Right lung (tissue), 10 donors: Measurements from ENCODE around the gene DNPH1. TPM values are rescaled to one million over a fixed set of nuclear protein-coding genes. Genes with fewer than 3 reads are reported as not detected.
A peak's percentile ranks its signal among the peaks of the same experiment; 100 is the strongest.

Experiments
- DNase-seq, 2 donors: peaks; one replicate each; pipeline ENCODE4 v3.0.0-alpha.2; 2013
- long read RNA-seq, 8 donors: transcript quantifications; one replicate each; lab custom pipeline, GENCODE V29; 2026
- polyA plus RNA-seq, 5 donors: library from polyadenylated mRNA; unstranded; fragments of 120-200 nt; gene quantifications; one replicate each; pipeline versions ENCODE4 v1.2.1 to v1.2.3, GENCODE V29; 2013; ENCODE audit warnings: inconsistent platforms in 1 of 5, low replicate concordance in 1 of 5; ENCODE audit not compliant: insufficient read length in 5 of 5, insufficient read depth in 1 of 5

DNPH1 gene
- polyA plus RNA-seq: 10 to 100 TPM; 21.3 to 44.9 (median 28.6) TPM
- long read RNA-seq, donor 1, transcript DNPH1-201 (4 exons, 657 nt): major isoform, 111 of 166 reads
- long read RNA-seq, donor 1, transcript DNPH1-202 (3 exons, 796 nt): minor isoform, 5 of 166 reads
- long read RNA-seq, donor 1, partial matches to known transcripts: 50 of 166 reads
- long read RNA-seq, donor 1, other reads (novel, unspliced or antisense): 0 of 166 reads
- long read RNA-seq, donor 2, transcript DNPH1-201 (4 exons, 657 nt): major isoform, 46 of 82 reads
- long read RNA-seq, donor 2, transcript DNPH1-202 (3 exons, 796 nt): minor isoform, 10 of 82 reads
- long read RNA-seq, donor 2, partial matches to known transcripts: 25 of 82 reads
- long read RNA-seq, donor 2, other reads (novel, unspliced or antisense): 0 of 82 reads
- long read RNA-seq, donor 3, transcript DNPH1-201 (4 exons, 657 nt): major isoform, 78 of 140 reads
- long read RNA-seq, donor 3, transcript DNPH1-202 (3 exons, 796 nt): minor isoform, 9 of 140 reads
- long read RNA-seq, donor 3, partial matches to known transcripts: 52 of 140 reads
- long read RNA-seq, donor 3, other reads (novel, unspliced or antisense): 0 of 140 reads
- long read RNA-seq, donor 4, transcript DNPH1-202 (3 exons, 796 nt): minor isoform, 5 of 58 reads
- long read RNA-seq, donor 4, transcript DNPH1-201 (4 exons, 657 nt): major isoform, 42 of 58 reads
- long read RNA-seq, donor 4, partial matches to known transcripts: 11 of 58 reads
- long read RNA-seq, donor 4, other reads (novel, unspliced or antisense): 0 of 58 reads
- long read RNA-seq, donor 5, transcript DNPH1-203 (2 exons, 396 nt): minor isoform, 6 of 173 reads
- long read RNA-seq, donor 5, transcript DNPH1-202 (3 exons, 796 nt): minor isoform, 7 of 173 reads
- long read RNA-seq, donor 5, transcript DNPH1-201 (4 exons, 657 nt): major isoform, 102 of 173 reads
- long read RNA-seq, donor 5, partial matches to known transcripts: 58 of 173 reads
- long read RNA-seq, donor 5, other reads (novel, unspliced or antisense): 0 of 173 reads
- long read RNA-seq, donor 6, transcript DNPH1-201 (4 exons, 657 nt): major isoform, 77 of 114 reads
- long read RNA-seq, donor 6, partial matches to known transcripts: 33 of 114 reads
- long read RNA-seq, donor 6, other reads (novel, unspliced or antisense): 0 of 114 reads
- long read RNA-seq, donor 7, transcript DNPH1-201 (4 exons, 657 nt): major isoform, 75 of 125 reads
- long read RNA-seq, donor 7, partial matches to known transcripts: 45 of 125 reads
- long read RNA-seq, donor 7, other reads (novel, unspliced or antisense): 0 of 125 reads
- long read RNA-seq, donor 8, transcript DNPH1-201 (4 exons, 657 nt): major isoform, 25 of 33 reads
- long read RNA-seq, donor 8, partial matches to known transcripts: 6 of 33 reads
- long read RNA-seq, donor 8, other reads (novel, unspliced or antisense): 0 of 33 reads

GRCh38 chr6:43228951-43229802, at the start of gene DNPH1:
Gene DNPH1 (minus strand): TSS chr6:43229481. CDS start chr6:43229456, 25 bp downstream.
- DNase-seq: peak; percentile 76 to 77

- no peak for DNase-seq
Measured at GRCh38 chr6:43278524-43279078, 49.3 kb upstream of the DNPH1 start.

- no peak for DNase-seq
Measured at GRCh38 chr6:43277643-43278523, 48.6 kb upstream of the DNPH1 start.

- no peak for DNase-seq
Measured at GRCh38 chr6:43277306-43277642, 48.0 kb upstream of the DNPH1 start.

GRCh38 chr6:43276577-43277305, 47.5 kb upstream of the DNPH1 start:
- no peak for DNase-seq

GRCh38 chr6:43275801-43276576, 46.7 kb upstream of the DNPH1 start:
- no peak for DNase-seq

GRCh38 chr6:43274916-43275597, 45.8 kb upstream of the DNPH1 start:
- DNase-seq: no peak

- no peak for DNase-seq
Measured at GRCh38 chr6:43274127-43274915, 45.0 kb upstream of the DNPH1 start.

GRCh38 chr6:43273707-43274106, 44.4 kb upstream of the DNPH1 start:
- DNase-seq: no peak

GRCh38 chr6:43271944-43272343, 42.7 kb upstream of the DNPH1 start:
- DNase-seq: no peak

GRCh38 chr6:43271103-43271815, 42.0 kb upstream of the DNPH1 start:
- no peak for DNase-seq

GRCh38 chr6:43269273-43270007, 40.2 kb upstream of the DNPH1 start:
- no peak for DNase-seq

- no peak for DNase-seq
Measured at GRCh38 chr6:43268782-43269272, 39.5 kb upstream of the DNPH1 start.

- peak in 1 of 2 donors; percentile 46 for DNase-seq
Measured at GRCh38 chr6:43268355-43268700, 39.0 kb upstream of the DNPH1 start.
